Sigmoid colon (tissue), 4 donors: Measurements from ENCODE around the gene DDB1.
"Not testable (repeated sequence)": the region's sequence is repeated elsewhere in the genome, so short reads cannot be mapped to it uniquely, and the experiment has no call there.

ENCODE experiments used
- CTCF ChIP-seq, 4 experiments: fragments of 450-650 bp in 3 of 4; fragments of 200-600 bp in 1 of 4; IDR thresholded peaks; one replicate each; pipeline ENCODE4 v1.5.1; 2016 to 2019; ENCODE audit warnings: antibody characterized with exemption in 4 of 4, mild to moderate bottlenecking in 3 of 4, moderate library complexity in 2 of 4
- EP300 ChIP-seq, 4 donors: sonication (generic); formaldehyde crosslinking; IDR thresholded peaks; one replicate each; pipeline ENCODE4 v1.6.1; 2017; ENCODE audit warnings: antibody characterized with exemption in 4 of 4

GRCh38 chr11:61252332-61252731 lies 80.6 kb downstream of the DDB1 start:
- TF ChIP-seq CTCF, EP300 (IDR thresholded peaks at IDR 0.05): not testable (repeated sequence)
